Measurements from ENCODE around the gene OAS3. TPM values are rescaled to one million over a fixed set of nuclear protein-coding genes. Genes with fewer than 3 reads are reported as not detected.

OAS3 gene
- polyA plus RNA-seq, 1 of the 3 experiments (the other 2 are of a cell fraction): 3.0 TPM

- POLR2A ChIA-PET: no interaction called here
- Histone ChIP-seq H3K9ac (no peak overlapping the region), H3K4me1 (ENCODE audit: control insufficient read depth in 1 of 2, insufficient read depth in 2 of 2, low read depth in 1 of 2, low read length in 1 of 2) (no peaks in the 10 kb centered on the region), H3F3A (replicated peaks; ENCODE audit: insufficient read depth) (no peaks in the 10 kb centered on the region), H3K79me2 (ENCODE audit: insufficient read depth) (no peaks in the 10 kb centered on the region), H2AFZ (ENCODE audit: low read depth) (no peak overlapping the region), H3K36me3 (replicated peaks in 1 of 2; ENCODE audit: control insufficient read depth in 1 of 2, insufficient read depth in 2 of 2, low read length in 1 of 2) (no peaks in the 10 kb centered on the region), H3K4me2 (no peak overlapping the region), H3K4me3 (ENCODE audit: low read depth in 2 of 2, low read length in 1 of 2) (no peak overlapping the region), H3K9me3 (no peaks in the 10 kb centered on the region), H3K27ac (ENCODE audit: low read depth in 2 of 2, low read length in 1 of 2) (no peak overlapping the region), H3K9me2 (no peaks in the 10 kb centered on the region), H3K27me3 (ENCODE audit: insufficient read depth) (no peaks in the 10 kb centered on the region), H4K20me1 (ENCODE audit: insufficient read depth) (no peaks in the 10 kb centered on the region)
- 59% methylated on average over 6 of the region's 6 CpGs for WGBS (ENCODE audit: low lambda C conversion rate)
- CTCF ChIA-PET: interaction anchor here (0.8 to 4.4 kb wide), 4 partner anchors 12 to 79 kb away, joined by 3 to 17 read pairs (median 4); no protein-coding TSS in a partner anchor
- no peak for TF ChIP-seq FOXM1 (IDR thresholded peaks at IDR 0.05; ENCODE audit: low read depth)
- no peak for TF ChIP-seq RAD21 (IDR thresholded peaks at IDR 0.05; ENCODE audit: low read length)
- TF ChIP-seq EP300 (IDR thresholded peaks at IDR 0.05; ENCODE audit: borderline replicate concordance in 1 of 2, low read depth in 1 of 2, low read length in 1 of 2): no peak
- DNase-seq: no peak
These were observed 40.9 kb downstream of the OAS3 start for GRCh38 chr12:112979041-112979680.

GRCh38 chr12:112980491-112981158, 42.4 kb downstream of the OAS3 start:
- POLR2A ChIA-PET: no interaction called here
- Histone ChIP-seq H3K9me2 (no peaks in the 10 kb centered on the region), H3K79me2 (ENCODE audit: insufficient read depth) (no peaks in the 10 kb centered on the region), H2AFZ (ENCODE audit: low read depth) (no peak overlapping the region), H3K4me3 (ENCODE audit: low read depth in 2 of 2, low read length in 1 of 2) (no peak overlapping the region), H3K36me3 (replicated peaks in 1 of 2; ENCODE audit: control insufficient read depth in 1 of 2, insufficient read depth in 2 of 2, low read length in 1 of 2) (no peaks in the 10 kb centered on the region), H3K4me2 (no peak overlapping the region), H3K27me3 (ENCODE audit: insufficient read depth) (no peaks in the 10 kb centered on the region), H4K20me1 (ENCODE audit: insufficient read depth) (no peaks in the 10 kb centered on the region), H3K27ac (ENCODE audit: low read depth in 2 of 2, low read length in 1 of 2) (no peak overlapping the region), H3K4me1 (ENCODE audit: control insufficient read depth in 1 of 2, insufficient read depth in 2 of 2, low read depth in 1 of 2, low read length in 1 of 2) (no peaks in the 10 kb centered on the region), H3K9ac (no peak overlapping the region), H3K9me3 (no peaks in the 10 kb centered on the region), H3F3A (replicated peaks; ENCODE audit: insufficient read depth) (no peaks in the 10 kb centered on the region)
- TF ChIP-seq REST (IDR thresholded peaks at IDR 0.05; ENCODE audit: low read depth, low read length): no peak
- TF ChIP-seq EZH2phosphoT487 (IDR thresholded peaks at IDR 0.05; ENCODE audit: borderline replicate concordance, low read depth): no peak
- TF ChIP-seq SMC3 (IDR thresholded peaks at IDR 0.05; ENCODE audit: low read depth, low read length): no peak
- TF ChIP-seq RCOR1 (IDR thresholded peaks at IDR 0.05; ENCODE audit: low read length): no peak
- TF ChIP-seq FOSL2 (IDR thresholded peaks at IDR 0.05; ENCODE audit: borderline replicate concordance, low read depth): no peak
- TF ChIP-seq CTCF (IDR thresholded peaks at IDR 0.05): no peak
- no peak for TF ChIP-seq MAX (IDR thresholded peaks at IDR 0.05; ENCODE audit: low read depth)
- no peak for TF ChIP-seq EP300 (IDR thresholded peaks at IDR 0.05; ENCODE audit: borderline replicate concordance in 1 of 2, low read depth in 1 of 2, low read length in 1 of 2)
- TF ChIP-seq NRF1 (IDR thresholded peaks at IDR 0.05; ENCODE audit: low read depth, low read length): no peak
- no peak for TF ChIP-seq POLR2AphosphoS5 (IDR thresholded peaks at IDR 0.05; ENCODE audit: low read depth, low read length)
- no peak for TF ChIP-seq FOXJ3 (CRISPR knock-in tag; IDR thresholded peaks at IDR 0.05)
- no peak for TF ChIP-seq FOXM1 (IDR thresholded peaks at IDR 0.05; ENCODE audit: low read depth)
- TF ChIP-seq NFIC (IDR thresholded peaks at IDR 0.05; ENCODE audit: borderline replicate concordance): no peak
- no peak for TF ChIP-seq USF1 (IDR thresholded peaks at IDR 0.05; ENCODE audit: borderline replicate concordance, low read depth)
- no peak for TF ChIP-seq MXI1 (IDR thresholded peaks at IDR 0.05; ENCODE audit: low read depth, low read length)
- 44% methylated on average over 4 of the region's 4 CpGs for WGBS (ENCODE audit: low lambda C conversion rate)
- no peak for DNase-seq
- CTCF ChIA-PET: interaction anchor here (0.8 to 4.4 kb wide), 2 partner anchors 12 to 68 kb away, joined by 3 to 17 read pairs; no protein-coding TSS in a partner anchor
